ENCODE data around the gene EPO. TPM values are rescaled to one million over a fixed set of nuclear protein-coding genes. Genes with fewer than 3 reads are reported as not detected.

EPO gene
- total RNA-seq, 1 experiment from 2014 or later = 0.44 TPM

- H3K4me2 ChIP-seq = no peak overlapping the region
- no peaks in the 10 kb centered on the region for H3K27me3 ChIP-seq (ENCODE audit: insufficient read depth, low read depth)
- H3K36me3 ChIP-seq (ENCODE audit: low read depth) = peaks cover 13% of the 10 kb centered on the region; the same call in 1 of the 2 replicates
- no peak overlapping the region for H2AFZ ChIP-seq
- H3K27ac ChIP-seq = no peak overlapping the region
- ChIA-PET POLR2A (ENCODE audit: unreplicated experiment) (interaction anchor here (0.6 kb wide), 1 partner anchor 400 kb away, joined by 4 read pairs; no protein-coding TSS in a partner anchor), CTCF (interaction anchor here (0.5 to 0.6 kb wide), 2 partner anchors 39 to 197 kb away, joined by 3 to 12 read pairs; partner anchors contain the start of gene SRRT)
- intact Hi-C loops (cut with micrococcal nuclease; ENCODE audit: unreplicated experiment) = no loop called here
- no peak for TF ChIP-seq EZH2 (IDR thresholded peaks at IDR 0.05; ENCODE audit: low read depth)
- no peaks in the 10 kb centered on the region; the same call in 1 of the 2 replicates for H3K4me1 ChIP-seq (replicated peaks; ENCODE audit: insufficient read depth)
- H4K20me1 ChIP-seq (ENCODE audit: insufficient read depth) = peaks cover 43% of the 10 kb centered on the region
- BruUV-seq (replicated peaks) = no TSS peak
- DNase-seq = no peak
- H3K9me2 ChIP-seq (ENCODE audit: insufficient read depth) = no peaks in the 10 kb centered on the region
- peaks cover 24% of the 10 kb centered on the region for H3K79me2 ChIP-seq (ENCODE audit: low read depth)
- H3K4me3 ChIP-seq = no peak overlapping the region
- H3F3A ChIP-seq (ENCODE audit: insufficient read depth, low read depth) = peaks cover 21% of the 10 kb centered on the region; the same call in 1 of the 2 replicates
- H3K9me3 ChIP-seq (ENCODE audit: insufficient read depth, low read depth) = no peaks in the 10 kb centered on the region
Observed at GRCh38 chr7:100677308-100678267, 42.7 kb upstream of the EPO start.

GRCh38 chr7:100678291-100678984, 41.8 kb upstream of the EPO start:
- TSS peak; percentile 8 for BruUV-seq (replicated peaks)
- Histone ChIP-seq H3K9me3 (ENCODE audit: insufficient read depth, low read depth) (no peaks in the 10 kb centered on the region), H4K20me1 (ENCODE audit: insufficient read depth) (peaks cover 43% of the 10 kb centered on the region), H3K4me3 (no peak overlapping the region), H3K79me2 (ENCODE audit: low read depth) (peaks cover 24% of the 10 kb centered on the region), H3K27ac (no peak overlapping the region), H3K4me2 (no peak overlapping the region), H3K4me1 (replicated peaks; ENCODE audit: insufficient read depth) (no peaks in the 10 kb centered on the region; the same call in 1 of the 2 replicates), H3K27me3 (ENCODE audit: insufficient read depth, low read depth) (no peaks in the 10 kb centered on the region), H2AFZ (no peak overlapping the region), H3K9me2 (ENCODE audit: insufficient read depth) (no peaks in the 10 kb centered on the region), H3F3A (ENCODE audit: insufficient read depth, low read depth) (peaks cover 21% of the 10 kb centered on the region; the same call in 1 of the 2 replicates), H3K36me3 (ENCODE audit: low read depth) (peaks cover 13% of the 10 kb centered on the region; the same call in 1 of the 2 replicates)
- intact Hi-C loops (cut with micrococcal nuclease; ENCODE audit: unreplicated experiment) = no loop called here
- CTCF ChIA-PET = interaction anchor here (0.5 kb wide), 1 partner anchor 40 kb away, joined by 3 read pairs; no protein-coding TSS in a partner anchor
- POLR2A ChIA-PET (ENCODE audit: unreplicated experiment) = interaction anchor here (0.6 kb wide), 1 partner anchor 158 kb away, joined by 6 read pairs; no protein-coding TSS in a partner anchor
- TF ChIP-seq, protein P1, sequence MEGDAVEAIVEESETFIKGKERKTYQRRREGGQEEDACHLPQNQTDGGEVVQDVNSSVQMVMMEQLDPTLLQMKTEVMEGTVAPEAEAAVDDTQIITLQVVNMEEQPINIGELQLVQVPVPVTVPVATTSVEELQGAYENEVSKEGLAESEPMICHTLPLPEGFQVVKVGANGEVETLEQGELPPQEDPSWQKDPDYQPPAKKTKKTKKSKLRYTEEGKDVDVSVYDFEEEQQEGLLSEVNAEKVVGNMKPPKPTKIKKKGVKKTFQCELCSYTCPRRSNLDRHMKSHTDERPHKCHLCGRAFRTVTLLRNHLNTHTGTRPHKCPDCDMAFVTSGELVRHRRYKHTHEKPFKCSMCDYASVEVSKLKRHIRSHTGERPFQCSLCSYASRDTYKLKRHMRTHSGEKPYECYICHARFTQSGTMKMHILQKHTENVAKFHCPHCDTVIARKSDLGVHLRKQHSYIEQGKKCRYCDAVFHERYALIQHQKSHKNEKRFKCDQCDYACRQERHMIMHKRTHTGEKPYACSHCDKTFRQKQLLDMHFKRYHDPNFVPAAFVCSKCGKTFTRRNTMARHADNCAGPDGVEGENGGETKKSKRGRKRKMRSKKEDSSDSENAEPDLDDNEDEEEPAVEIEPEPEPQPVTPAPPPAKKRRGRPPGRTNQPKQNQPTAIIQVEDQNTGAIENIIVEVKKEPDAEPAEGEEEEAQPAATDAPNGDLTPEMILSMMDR (conservative IDR thresholded peaks at IDR 0.05) = no peak
- TF ChIP-seq EZH2 (IDR thresholded peaks at IDR 0.05; ENCODE audit: low read depth) = no peak
- no peak for DNase-seq

DNA sequence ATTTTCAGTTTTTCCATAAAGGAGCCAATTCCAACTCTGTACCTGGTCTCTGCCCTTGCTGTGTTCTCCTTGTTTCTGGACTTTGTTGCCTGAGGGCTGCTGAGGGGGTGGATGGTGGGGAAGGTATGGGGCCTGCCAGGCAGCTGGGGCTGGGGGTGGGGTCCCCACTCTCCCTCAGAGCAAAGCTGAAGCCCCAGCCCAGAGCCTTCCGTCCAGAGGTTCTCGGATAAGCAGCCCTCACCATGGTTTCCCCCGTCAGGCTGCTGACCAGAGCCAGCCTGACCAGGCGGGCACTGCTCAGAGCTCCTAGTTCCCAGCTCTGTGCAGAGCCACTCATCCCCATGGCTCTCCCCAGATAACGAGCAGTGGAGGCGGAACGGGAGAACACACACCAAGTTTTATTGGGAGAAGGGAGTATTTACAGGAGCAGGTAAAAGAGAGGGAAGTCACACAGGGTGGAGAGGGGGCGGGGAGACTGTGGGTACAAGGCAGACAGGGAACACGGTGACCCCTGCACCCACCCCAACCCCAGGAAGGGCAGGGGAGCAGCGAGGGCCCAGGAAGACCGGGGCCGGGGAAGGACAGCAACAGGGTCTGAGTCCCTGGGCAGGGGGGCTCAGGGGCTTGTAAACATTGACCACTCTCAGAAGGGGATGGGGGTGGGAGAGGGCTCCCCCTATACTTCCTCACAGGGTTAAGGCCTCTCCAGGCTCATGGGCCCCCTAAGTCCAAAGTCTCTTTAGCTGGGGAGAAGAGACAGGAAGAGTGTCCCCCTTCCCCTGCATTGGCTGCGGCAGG, 40.9 kb upstream of the EPO start:
- no peak overlapping the region for H3K4me2 ChIP-seq
- ChIA-PET POLR2A (ENCODE audit: unreplicated experiment) (no interaction called here), CTCF (interaction anchor here (0.7 kb wide), 1 partner anchor 27 kb away, joined by 7 read pairs; the partner anchor contains the start of gene POP7)
- no peaks in the 10 kb centered on the region for H3K27me3 ChIP-seq (ENCODE audit: insufficient read depth, low read depth)
- H3K4me3 ChIP-seq = no peak overlapping the region
- H3K36me3 ChIP-seq (ENCODE audit: low read depth) = peaks cover 13% of the 10 kb centered on the region; the same call in 1 of the 2 replicates
- TF ChIP-seq EZH2 (IDR thresholded peaks at IDR 0.05; ENCODE audit: low read depth) = no peak
- TF ChIP-seq, protein P1 (conservative IDR thresholded peaks at IDR 0.05) = no peak
- H4K20me1 ChIP-seq (ENCODE audit: insufficient read depth) = peaks cover 43% of the 10 kb centered on the region
- BruUV-seq (replicated peaks) = no TSS peak
- H2AFZ ChIP-seq = no peak overlapping the region
- intact Hi-C loops (cut with micrococcal nuclease; ENCODE audit: unreplicated experiment) = no loop called here
- H3K4me1 ChIP-seq (replicated peaks; ENCODE audit: insufficient read depth) = no peaks in the 10 kb centered on the region; the same call in 1 of the 2 replicates
- H3K27ac ChIP-seq = no peak overlapping the region
- DNase-seq = no peak
- H3K79me2 ChIP-seq (ENCODE audit: low read depth) = peaks cover 18% of the 10 kb centered on the region
- H3F3A ChIP-seq (ENCODE audit: insufficient read depth, low read depth) = peaks cover 21% of the 10 kb centered on the region; the same call in 1 of the 2 replicates
- H3K9me3 ChIP-seq (ENCODE audit: insufficient read depth, low read depth) = no peaks in the 10 kb centered on the region
- H3K9me2 ChIP-seq (ENCODE audit: insufficient read depth) = no peaks in the 10 kb centered on the region
